Keratinocyte (primary cell): Measurements from ENCODE around the gene TRPC4. TPM values are rescaled to one million over a fixed set of nuclear protein-coding genes. Genes with fewer than 3 reads are reported as not detected.

ENCODE experiments used
- DNase-seq: peaks from one replicate; pipeline ENCODE4 v3.0.0-alpha.2; 2011; ENCODE audit warnings: low read depth, missing footprints, low spot score
- FAIRE-seq: peaks from 2 replicates; lab custom pipeline; 2011; peaks lifted over from hg19 to GRCh38; lab: Jason Lieb, UNC
- H2AFZ ChIP-seq: 2 replicates; pipeline ENCODE4 v1.6.0; 2012; ENCODE audit warnings: low read length, control low read depth, inconsistent platforms; ENCODE audit not compliant: control insufficient read depth
- H3K27ac ChIP-seq: 2 replicates; pipeline ENCODE4 v1.5.1; 2011; ENCODE audit warnings: low read length; ENCODE audit not compliant: control insufficient read depth, insufficient read depth
- H3K27me3 ChIP-seq: 3 replicates; pipeline ENCODE4 v1.6.0; 2011; ENCODE audit warnings: low read length; ENCODE audit not compliant: control insufficient read depth, insufficient read depth; ENCODE audit errors: extremely low read depth
- H3K36me3 ChIP-seq, 2 experiments: 2 replicates in 1 of 2; 3 replicates in 1 of 2; pipeline ENCODE4 v1.5.1; 2011; ENCODE audit warnings: low read length in 2 of 2, mild to moderate bottlenecking in 1 of 2; ENCODE audit not compliant: control insufficient read depth in 2 of 2, insufficient read depth in 2 of 2; ENCODE audit errors: extremely low read depth in 1 of 2
- H3K4me1 ChIP-seq: 3 replicates; pipeline ENCODE4 v1.5.1; 2011; ENCODE audit warnings: low read length; ENCODE audit not compliant: control insufficient read depth, insufficient read depth; ENCODE audit errors: extremely low read depth
- H3K4me2 ChIP-seq: 3 replicates; pipeline ENCODE4 v1.6.0; 2011; ENCODE audit warnings: low read depth, low read length; ENCODE audit not compliant: control insufficient read depth, insufficient read depth; ENCODE audit errors: extremely low read depth
- H3K4me3 ChIP-seq, 3 experiments: fragments of 200-600 bp in 1 of 3; sonication (generic) in 1 of 3; 2 replicates in 2 of 3; 3 replicates in 1 of 3; pipeline ENCODE4 v1.5.1; 2011 to 2016; ENCODE audit warnings: low read length in 3 of 3, mild to moderate bottlenecking in 3 of 3, control low read depth in 2 of 3, inconsistent platforms in 1 of 3, low read depth in 1 of 3, mixed read lengths in 1 of 3, mixed run types in 1 of 3, moderate library complexity in 1 of 3; ENCODE audit not compliant: control insufficient read depth in 2 of 3, insufficient read depth in 2 of 3; ENCODE audit errors: extremely low read depth in 1 of 3
- H3K79me2 ChIP-seq: 2 replicates; pipeline ENCODE4 v1.6.0; 2012; ENCODE audit warnings: low read length; ENCODE audit not compliant: control insufficient read depth, insufficient read depth
- H3K9ac ChIP-seq: 3 replicates; pipeline ENCODE4 v1.6.0; 2011; ENCODE audit warnings: low read length; ENCODE audit not compliant: control insufficient read depth, insufficient read depth; ENCODE audit errors: extremely low read depth
- H3K9me1 ChIP-seq: 3 replicates; pipeline ENCODE4 v1.6.0; 2011; ENCODE audit warnings: low read length; ENCODE audit not compliant: control insufficient read depth, insufficient read depth; ENCODE audit errors: extremely low read depth
- H3K9me3 ChIP-seq: 2 replicates; pipeline ENCODE4 v1.5.1; 2012; ENCODE audit warnings: low read depth, low read length; ENCODE audit not compliant: control insufficient read depth
- H4K20me1 ChIP-seq: 3 replicates; pipeline ENCODE4 v1.6.0; 2011; ENCODE audit warnings: low read length; ENCODE audit not compliant: control insufficient read depth, insufficient read depth; ENCODE audit errors: extremely low read depth
- EZH2 ChIP-seq: IDR thresholded peaks from one replicate; pipeline ENCODE4 v1.6.1; 2012; ENCODE audit warnings: inconsistent platforms, mild to moderate bottlenecking, low read length, moderate library complexity
- dilution Hi-C: fragments of 300-500 bp; cut with MboI; formaldehyde crosslinking; loops from one replicate; pipeline ENCODE4 v1.7.0; 2020; ENCODE audit warnings: low sequenced_read_pairs; ENCODE audit not compliant: extremely low pct_ligation_motif_present
- polyA plus RNA-seq, 5 experiments: library from polyadenylated mRNA; depleted of rRNA in 3 of 5; stranded (reverse) in 3 of 5; stranded (forward) in 1 of 5; unstranded in 1 of 5; fragments of >200 nt; gene quantifications; 1 replicate in 1 of 5; 2 replicates in 3 of 5; 3 replicates in 1 of 5; pipeline versions ENCODE4 v1.2.1 to v1.2.3, GENCODE V29; 2011 to 2012; ENCODE audit warnings: missing spikeins in 2 of 5, low read depth in 1 of 5, low replicate concordance in 1 of 5
- TF ChIP-seq, protein P1 (sequence below), 3 experiments: IDR thresholded peaks in 1 of 3; conservative IDR thresholded peaks in 1 of 3; optimal IDR thresholded peaks in 1 of 3; 2 replicates in 2 of 3; 3 replicates in 1 of 3; pipeline versions ENCODE3 to v1.5.1; 2011; ENCODE audit warnings: low read length in 3 of 3, mild to moderate bottlenecking in 3 of 3, moderate library complexity in 2 of 3, control low read depth in 1 of 3, inconsistent platforms in 1 of 3; ENCODE audit not compliant: insufficient read depth in 2 of 3; ENCODE audit errors: extremely low read depth in 1 of 3

The TRPC4 gene
- polyA plus RNA-seq, 1 donor (not counting 4 experiments of a cell fraction or from before 2014, with no cell fraction given) = not detected

DNA sequence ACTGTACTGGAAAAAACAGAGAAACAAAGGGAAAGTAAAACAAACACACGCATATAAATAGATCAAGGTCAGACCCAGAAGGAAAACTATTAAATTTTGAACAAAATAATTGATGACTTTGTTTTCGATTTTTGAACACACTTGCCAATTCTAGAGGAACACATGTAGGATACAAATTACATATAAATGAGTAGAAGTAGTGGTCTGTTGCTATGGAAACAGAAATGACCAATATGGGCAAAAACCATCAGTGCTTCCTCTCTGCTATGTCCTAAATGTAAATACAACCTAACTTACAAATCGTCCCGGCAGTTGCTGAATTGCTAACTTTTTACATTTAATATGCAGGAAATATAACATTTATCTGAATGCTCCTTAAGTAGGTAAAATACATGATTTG is 205.8 kb downstream of the TRPC4 start:
- dilution Hi-C loops = no loop called here
- no peaks in the 10 kb centered on the region for H4K20me1 ChIP-seq

DNA sequence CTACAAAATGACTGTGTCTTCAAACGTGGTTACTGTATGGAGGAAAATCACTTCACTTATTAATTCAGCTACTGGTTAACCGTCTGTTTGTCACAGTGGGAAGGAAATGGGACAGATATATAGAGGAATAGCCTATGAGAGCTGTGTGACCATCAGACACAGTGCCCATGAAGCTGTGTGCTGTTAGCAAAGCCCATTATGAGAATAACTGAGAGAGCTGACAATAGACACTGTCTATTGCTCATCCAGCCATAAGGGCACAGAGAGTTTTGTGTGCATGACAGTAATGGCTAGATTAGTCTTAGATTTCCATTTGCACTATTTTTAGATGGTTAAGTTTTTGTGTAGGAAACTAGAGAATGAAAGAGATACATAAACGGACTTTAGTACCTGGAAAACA is 206.9 kb downstream of the TRPC4 start:
- FAIRE-seq (no peak), DNase-seq (no peak)
- TF ChIP-seq, protein P1, sequence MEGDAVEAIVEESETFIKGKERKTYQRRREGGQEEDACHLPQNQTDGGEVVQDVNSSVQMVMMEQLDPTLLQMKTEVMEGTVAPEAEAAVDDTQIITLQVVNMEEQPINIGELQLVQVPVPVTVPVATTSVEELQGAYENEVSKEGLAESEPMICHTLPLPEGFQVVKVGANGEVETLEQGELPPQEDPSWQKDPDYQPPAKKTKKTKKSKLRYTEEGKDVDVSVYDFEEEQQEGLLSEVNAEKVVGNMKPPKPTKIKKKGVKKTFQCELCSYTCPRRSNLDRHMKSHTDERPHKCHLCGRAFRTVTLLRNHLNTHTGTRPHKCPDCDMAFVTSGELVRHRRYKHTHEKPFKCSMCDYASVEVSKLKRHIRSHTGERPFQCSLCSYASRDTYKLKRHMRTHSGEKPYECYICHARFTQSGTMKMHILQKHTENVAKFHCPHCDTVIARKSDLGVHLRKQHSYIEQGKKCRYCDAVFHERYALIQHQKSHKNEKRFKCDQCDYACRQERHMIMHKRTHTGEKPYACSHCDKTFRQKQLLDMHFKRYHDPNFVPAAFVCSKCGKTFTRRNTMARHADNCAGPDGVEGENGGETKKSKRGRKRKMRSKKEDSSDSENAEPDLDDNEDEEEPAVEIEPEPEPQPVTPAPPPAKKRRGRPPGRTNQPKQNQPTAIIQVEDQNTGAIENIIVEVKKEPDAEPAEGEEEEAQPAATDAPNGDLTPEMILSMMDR (optimal IDR thresholded peaks at IDR 0.05 in 1 of 3, IDR thresholded peaks at IDR 0.05 in 1 of 3, conservative IDR thresholded peaks at IDR 0.05 in 1 of 3; ENCODE audit: extremely low read depth in 1 of 3, insufficient read depth in 2 of 3, low read length in 3 of 3) = no peak
- no peak for TF ChIP-seq EZH2
- no peaks in the 10 kb centered on the region for H3K27me3 ChIP-seq
- H3K36me3 ChIP-seq = no peaks in the 10 kb centered on the region
- no peak overlapping the region for H3K9ac ChIP-seq
- no peak overlapping the region for H3K27ac ChIP-seq
- H3K4me1 ChIP-seq = no peaks in the 10 kb centered on the region
- no peak overlapping the region for H3K4me3 ChIP-seq
- dilution Hi-C loops = no loop called here
- H3K79me2 ChIP-seq = no peaks in the 10 kb centered on the region
- no peak overlapping the region for H2AFZ ChIP-seq
- H3K9me3 ChIP-seq = no peaks in the 10 kb centered on the region
- H3K4me2 ChIP-seq = no peak overlapping the region
- H4K20me1 ChIP-seq = no peaks in the 10 kb centered on the region
- H3K9me1 ChIP-seq = no peaks in the 10 kb centered on the region

More for the DNA sequence above, 205.8 kb downstream of the TRPC4 start:
- no peaks in the 10 kb centered on the region for H3K4me1 ChIP-seq
- no peaks in the 10 kb centered on the region for H3K27me3 ChIP-seq
- H3K9me3 ChIP-seq = no peaks in the 10 kb centered on the region
- no peaks in the 10 kb centered on the region for H3K79me2 ChIP-seq
- no peak overlapping the region for H3K27ac ChIP-seq
- H3K4me2 ChIP-seq = no peak overlapping the region
- DNase-seq (no peak), FAIRE-seq (no peak)
- TF ChIP-seq, protein P1 (optimal IDR thresholded peaks at IDR 0.05 in 1 of 3, IDR thresholded peaks at IDR 0.05 in 1 of 3, conservative IDR thresholded peaks at IDR 0.05 in 1 of 3; ENCODE audit: extremely low read depth in 1 of 3, insufficient read depth in 2 of 3, low read length in 3 of 3) = no peak
- TF ChIP-seq EZH2 = no peak
- no peak overlapping the region for H2AFZ ChIP-seq
- no peak overlapping the region for H3K9ac ChIP-seq
- H3K4me3 ChIP-seq = no peak overlapping the region
- H3K9me1 ChIP-seq = no peaks in the 10 kb centered on the region
- H3K36me3 ChIP-seq = no peaks in the 10 kb centered on the region
